Neural crest cell (in vitro differentiated cells): ENCODE data around the gene ADAMTS18. TPM values are rescaled to one million over a fixed set of nuclear protein-coding genes. Genes with fewer than 3 reads are reported as not detected.

Experiments used
- DNase-seq: peaks from one replicate; pipeline ENCODE4 v3.0.0; 2021; ENCODE audit warnings: low read depth, mixed read lengths, low spot score
- H3K27ac Mint-ChIP-seq: one replicate; pipeline ENCODE4 v1.8.0; 2021; ENCODE audit warnings: mild to moderate bottlenecking, mixed read lengths; ENCODE audit not compliant: unreplicated experiment
- H3K27me3 Mint-ChIP-seq: 2 replicates; pipeline ENCODE4 v1.8.0; 2021; ENCODE audit warnings: low read depth, mild to moderate bottlenecking, mixed read lengths
- H3K36me3 Mint-ChIP-seq: 2 replicates; pipeline ENCODE4 v1.8.0; 2021; ENCODE audit warnings: low read depth, mild to moderate bottlenecking, mixed read lengths
- H3K4me1 Mint-ChIP-seq: 2 replicates; pipeline ENCODE4 v1.8.0; 2021; ENCODE audit warnings: mixed read lengths
- H3K4me3 Mint-ChIP-seq: one replicate; pipeline ENCODE4 v1.8.0; 2021; ENCODE audit warnings: mild to moderate bottlenecking, mixed read lengths
- H3K9me3 Mint-ChIP-seq: 2 replicates; pipeline ENCODE4 v1.8.0; 2021; ENCODE audit warnings: mixed read lengths
- CTCF ChIP-seq: fragments of 200-600 bp; sonication (generic); conservative IDR thresholded peaks from 2 replicates; pipeline ENCODE4 v1.5.0; 2021; ENCODE audit warnings: antibody characterized with exemption, mild to moderate bottlenecking
- total RNA-seq: library from RNA; stranded (reverse); gene quantifications from 2 replicates; pipeline ENCODE4 v1.2.1, GENCODE V29; 2021

Gene ADAMTS18
- total RNA-seq, 1 donor from 2014 or later, result 0.12 TPM

- no peak for DNase-seq
- H3K36me3 Mint-ChIP-seq, result peaks cover 8% of the 10 kb centered on the region
- no peaks in the 10 kb centered on the region for H3K27me3 Mint-ChIP-seq
- peaks cover 5% of the 10 kb centered on the region for H3K9me3 Mint-ChIP-seq
- H3K4me3 Mint-ChIP-seq, result no peak overlapping the region
- no peaks in the 10 kb centered on the region for H3K4me1 Mint-ChIP-seq
- no peak for TF ChIP-seq CTCF
- no peak overlapping the region for H3K27ac Mint-ChIP-seq
These were observed 24.4 kb downstream of the ADAMTS18 start for GRCh38 chr16:77410449-77410848.

GRCh38 chr16:77409311-77409710, 25.5 kb downstream of the ADAMTS18 start:
- H3K36me3 Mint-ChIP-seq, result peaks cover 8% of the 10 kb centered on the region
- peaks cover 5% of the 10 kb centered on the region for H3K9me3 Mint-ChIP-seq
- H3K4me1 Mint-ChIP-seq, result no peaks in the 10 kb centered on the region
- no peak overlapping the region for H3K4me3 Mint-ChIP-seq
- no peak overlapping the region for H3K27ac Mint-ChIP-seq
- H3K27me3 Mint-ChIP-seq, result no peaks in the 10 kb centered on the region
- TF ChIP-seq CTCF, result no peak
- DNase-seq, result no peak

- no peak for DNase-seq
- Mint-ChIP-seq H3K4me1 (no peaks in the 10 kb centered on the region), H3K9me3 (peaks cover 5% of the 10 kb centered on the region), H3K27me3 (no peaks in the 10 kb centered on the region), H3K36me3 (peaks cover 8% of the 10 kb centered on the region), H3K4me3 (no peak overlapping the region), H3K27ac (no peak overlapping the region)
- TF ChIP-seq CTCF, result no peak
These were observed 26.2 kb downstream of the ADAMTS18 start for GRCh38 chr16:77408607-77409006.

GRCh38 chr16:77406680-77407079, 28.2 kb downstream of the ADAMTS18 start:
- Mint-ChIP-seq H3K4me3 (no peak overlapping the region), H3K27ac (no peak overlapping the region), H3K4me1 (no peaks in the 10 kb centered on the region), H3K9me3 (peaks cover 5% of the 10 kb centered on the region), H3K27me3 (peaks cover 4% of the 10 kb centered on the region), H3K36me3 (peaks cover 8% of the 10 kb centered on the region)
- no peak for DNase-seq
- peak; percentile 31 for TF ChIP-seq CTCF

GRCh38 chr16:77404775-77405174, 30.1 kb downstream of the ADAMTS18 start:
- H3K27ac Mint-ChIP-seq, result no peak overlapping the region
- no peaks in the 10 kb centered on the region for H3K4me1 Mint-ChIP-seq
- H3K9me3 Mint-ChIP-seq, result peaks cover 5% of the 10 kb centered on the region
- TF ChIP-seq CTCF, result no peak
- H3K27me3 Mint-ChIP-seq, result peaks cover 4% of the 10 kb centered on the region
- DNase-seq, result no peak
- peaks cover 7% of the 10 kb centered on the region for H3K36me3 Mint-ChIP-seq
- H3K4me3 Mint-ChIP-seq, result no peak overlapping the region

GRCh38 chr16:77403732-77404131, 31.1 kb downstream of the ADAMTS18 start:
- no peak for TF ChIP-seq CTCF

More at GRCh38 chr16:77403732-77404131, 31.1 kb downstream of the ADAMTS18 start:
- H3K4me1 Mint-ChIP-seq, result no peaks in the 10 kb centered on the region
- H3K27ac Mint-ChIP-seq, result no peak overlapping the region
- no peak for DNase-seq
- no peak overlapping the region for H3K4me3 Mint-ChIP-seq
- peaks cover 5% of the 10 kb centered on the region for H3K36me3 Mint-ChIP-seq
- H3K27me3 Mint-ChIP-seq, result peaks cover 4% of the 10 kb centered on the region
- H3K9me3 Mint-ChIP-seq, result peaks cover 5% of the 10 kb centered on the region
